SK-N-SH (cell line): Measurements from ENCODE around the gene LINS1.

ENCODE experiments used
- ELF1 ChIP-seq: IDR thresholded peaks from 2 replicates; pipeline ENCODE4 v1.4.0; 2012
- EP300 ChIP-seq, 2 experiments: IDR thresholded peaks; 2 replicates each; pipeline versions ENCODE4 v1.4.0 to v1.6.1; 2012; ENCODE audit warnings: borderline replicate concordance in 1 of 2, low read depth in 1 of 2, low read length in 1 of 2
- JUND ChIP-seq: IDR thresholded peaks from 2 replicates; pipeline ENCODE4 v1.4.0; 2012
- POLR2AphosphoS5 ChIP-seq: IDR thresholded peaks from 2 replicates; pipeline ENCODE4 v1.6.1; 2012; ENCODE audit warnings: low read depth, low read length
- RAD21 ChIP-seq: IDR thresholded peaks from 2 replicates; pipeline ENCODE4 v1.6.1; 2012; ENCODE audit warnings: mild to moderate bottlenecking, low read length
- TAF1 ChIP-seq: IDR thresholded peaks from 2 replicates; pipeline ENCODE4 v1.6.1; 2012; ENCODE audit warnings: low read depth, mild to moderate bottlenecking, low read length, moderate library complexity, borderline replicate concordance
- YY1 ChIP-seq: IDR thresholded peaks from 2 replicates; pipeline ENCODE4 v1.4.0; 2012; ENCODE audit warnings: low read depth, mild to moderate bottlenecking
- TF ChIP-seq, protein P1 (sequence below): fragments of 200-600 bp; sonication (generic); IDR thresholded peaks from 2 replicates; pipeline ENCODE4 v1.6.1; 2017; ENCODE audit warnings: antibody characterized with exemption, mild to moderate bottlenecking, moderate library complexity
- TF ChIP-seq, protein P2 (sequence below): IDR thresholded peaks from 2 replicates; pipeline ENCODE4 v1.6.1; 2012; ENCODE audit warnings: mild to moderate bottlenecking, low read depth, low read length, moderate library complexity
- TF ChIP-seq, protein P3 (sequence below): IDR thresholded peaks from 2 replicates; pipeline ENCODE4 v1.4.0; 2012; ENCODE audit warnings: low read depth, borderline replicate concordance

DNA sequence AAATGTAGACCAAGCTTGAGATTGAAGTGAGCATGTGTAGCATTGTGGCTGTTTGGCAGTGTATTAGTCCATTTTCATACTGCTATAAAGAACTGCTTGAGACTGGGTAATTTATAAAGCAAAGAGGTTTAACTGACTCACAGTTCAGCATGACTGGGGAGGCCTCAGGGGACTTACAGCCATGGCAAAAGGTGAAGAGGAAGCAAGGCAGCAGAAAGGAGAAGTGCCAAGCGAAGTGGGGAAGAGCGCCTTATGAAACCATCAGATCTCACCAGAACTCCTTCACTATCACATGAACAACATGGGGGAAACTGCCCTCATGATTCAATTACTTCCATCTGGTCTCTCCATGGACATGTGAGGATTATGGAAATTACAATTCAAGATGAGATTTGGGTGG lies 64.7 kb downstream of the LINS1 start:
- TF ChIP-seq, protein P1, sequence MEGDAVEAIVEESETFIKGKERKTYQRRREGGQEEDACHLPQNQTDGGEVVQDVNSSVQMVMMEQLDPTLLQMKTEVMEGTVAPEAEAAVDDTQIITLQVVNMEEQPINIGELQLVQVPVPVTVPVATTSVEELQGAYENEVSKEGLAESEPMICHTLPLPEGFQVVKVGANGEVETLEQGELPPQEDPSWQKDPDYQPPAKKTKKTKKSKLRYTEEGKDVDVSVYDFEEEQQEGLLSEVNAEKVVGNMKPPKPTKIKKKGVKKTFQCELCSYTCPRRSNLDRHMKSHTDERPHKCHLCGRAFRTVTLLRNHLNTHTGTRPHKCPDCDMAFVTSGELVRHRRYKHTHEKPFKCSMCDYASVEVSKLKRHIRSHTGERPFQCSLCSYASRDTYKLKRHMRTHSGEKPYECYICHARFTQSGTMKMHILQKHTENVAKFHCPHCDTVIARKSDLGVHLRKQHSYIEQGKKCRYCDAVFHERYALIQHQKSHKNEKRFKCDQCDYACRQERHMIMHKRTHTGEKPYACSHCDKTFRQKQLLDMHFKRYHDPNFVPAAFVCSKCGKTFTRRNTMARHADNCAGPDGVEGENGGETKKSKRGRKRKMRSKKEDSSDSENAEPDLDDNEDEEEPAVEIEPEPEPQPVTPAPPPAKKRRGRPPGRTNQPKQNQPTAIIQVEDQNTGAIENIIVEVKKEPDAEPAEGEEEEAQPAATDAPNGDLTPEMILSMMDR = no peak
- TF ChIP-seq EP300 (IDR thresholded peaks at IDR 0.05; ENCODE audit: borderline replicate concordance in 1 of 2, low read depth in 1 of 2, low read length in 1 of 2) = no peak
- no peak for TF ChIP-seq YY1
- TF ChIP-seq TAF1 = no peak
- TF ChIP-seq, protein P2, sequence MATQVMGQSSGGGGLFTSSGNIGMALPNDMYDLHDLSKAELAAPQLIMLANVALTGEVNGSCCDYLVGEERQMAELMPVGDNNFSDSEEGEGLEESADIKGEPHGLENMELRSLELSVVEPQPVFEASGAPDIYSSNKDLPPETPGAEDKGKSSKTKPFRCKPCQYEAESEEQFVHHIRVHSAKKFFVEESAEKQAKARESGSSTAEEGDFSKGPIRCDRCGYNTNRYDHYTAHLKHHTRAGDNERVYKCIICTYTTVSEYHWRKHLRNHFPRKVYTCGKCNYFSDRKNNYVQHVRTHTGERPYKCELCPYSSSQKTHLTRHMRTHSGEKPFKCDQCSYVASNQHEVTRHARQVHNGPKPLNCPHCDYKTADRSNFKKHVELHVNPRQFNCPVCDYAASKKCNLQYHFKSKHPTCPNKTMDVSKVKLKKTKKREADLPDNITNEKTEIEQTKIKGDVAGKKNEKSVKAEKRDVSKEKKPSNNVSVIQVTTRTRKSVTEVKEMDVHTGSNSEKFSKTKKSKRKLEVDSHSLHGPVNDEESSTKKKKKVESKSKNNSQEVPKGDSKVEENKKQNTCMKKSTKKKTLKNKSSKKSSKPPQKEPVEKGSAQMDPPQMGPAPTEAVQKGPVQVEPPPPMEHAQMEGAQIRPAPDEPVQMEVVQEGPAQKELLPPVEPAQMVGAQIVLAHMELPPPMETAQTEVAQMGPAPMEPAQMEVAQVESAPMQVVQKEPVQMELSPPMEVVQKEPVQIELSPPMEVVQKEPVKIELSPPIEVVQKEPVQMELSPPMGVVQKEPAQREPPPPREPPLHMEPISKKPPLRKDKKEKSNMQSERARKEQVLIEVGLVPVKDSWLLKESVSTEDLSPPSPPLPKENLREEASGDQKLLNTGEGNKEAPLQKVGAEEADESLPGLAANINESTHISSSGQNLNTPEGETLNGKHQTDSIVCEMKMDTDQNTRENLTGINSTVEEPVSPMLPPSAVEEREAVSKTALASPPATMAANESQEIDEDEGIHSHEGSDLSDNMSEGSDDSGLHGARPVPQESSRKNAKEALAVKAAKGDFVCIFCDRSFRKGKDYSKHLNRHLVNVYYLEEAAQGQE = no peak
- TF ChIP-seq JUND = no peak
- TF ChIP-seq ELF1 = no peak
- TF ChIP-seq POLR2AphosphoS5 = no peak
- TF ChIP-seq, protein P3, sequence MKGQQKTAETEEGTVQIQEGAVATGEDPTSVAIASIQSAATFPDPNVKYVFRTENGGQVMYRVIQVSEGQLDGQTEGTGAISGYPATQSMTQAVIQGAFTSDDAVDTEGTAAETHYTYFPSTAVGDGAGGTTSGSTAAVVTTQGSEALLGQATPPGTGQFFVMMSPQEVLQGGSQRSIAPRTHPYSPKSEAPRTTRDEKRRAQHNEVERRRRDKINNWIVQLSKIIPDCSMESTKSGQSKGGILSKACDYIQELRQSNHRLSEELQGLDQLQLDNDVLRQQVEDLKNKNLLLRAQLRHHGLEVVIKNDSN = no peak
- TF ChIP-seq RAD21 = no peak
